ENCODE measurements around the gene RALB. TPM values are rescaled to one million over a fixed set of nuclear protein-coding genes. Genes with fewer than 3 reads are reported as not detected.

The RALB gene
- total and polyA plus RNA-seq, 2 of the 4 experiments (the other 2 are of a cell fraction): 53.6 to 54.7 TPM

GRCh38 chr2:120332384-120332783 is 79.7 kb downstream of the RALB start:
- Histone ChIP-seq H4K20me1 (ENCODE audit: insufficient read depth, low read length) (no peaks in the 10 kb centered on the region), H4K5ac (ENCODE audit: low read depth, low read length) (no peak overlapping the region), H3K9me1 (ENCODE audit: insufficient read depth, low read length) (no peaks in the 10 kb centered on the region), H3K23ac (ENCODE audit: low read depth, low read length) (no peak overlapping the region), H3K27me3 (ENCODE audit: control insufficient read depth, insufficient read depth, low read length) (peaks cover 76% of the 10 kb centered on the region), H4K8ac (ENCODE audit: low read depth in 2 of 2, low read length in 2 of 2) (no peak overlapping the region), H3K9ac (ENCODE audit: low read depth, low read length) (no peak overlapping the region), H3K14ac (replicated peaks; ENCODE audit: low read depth, low read length) (no peak overlapping the region), H3K4me1 (ENCODE audit: control insufficient read depth, insufficient read depth, low read length) (peaks cover 1% of the 10 kb centered on the region; the same call in 1 of the 2 replicates), H2AK5ac (ENCODE audit: low read depth, low read length) (no peak overlapping the region), H2BK15ac (ENCODE audit: low read depth, low read length) (no peak overlapping the region), H3K18ac (ENCODE audit: low read depth, low read length) (no peak overlapping the region), H3K9me3 (ENCODE audit: control insufficient read depth, insufficient read depth, low read length) (peaks cover 2% of the 10 kb centered on the region; the same call in 1 of the 2 replicates), H3K4ac (ENCODE audit: low read depth, low read length) (no peak overlapping the region), H2BK120ac (ENCODE audit: low read depth, low read length) (no peak overlapping the region), H3K56ac (ENCODE audit: extremely low read depth, insufficient read depth, low read length) (no peak overlapping the region), H3K4me2 (ENCODE audit: low read depth, low read length) (no peak overlapping the region), H3K36me3 (ENCODE audit: control insufficient read depth, insufficient read depth, low read length) (no peaks in the 10 kb centered on the region), H4K91ac (ENCODE audit: insufficient read depth, low read depth, low read length) (no peak overlapping the region), H3K4me3 (ENCODE audit: insufficient read depth, low read depth, low read length) (no peak overlapping the region), H2AFZ (replicated peaks; ENCODE audit: low read length, poor library complexity) (no peak overlapping the region), H3K27ac (ENCODE audit: insufficient read depth, low read length) (no peak overlapping the region), H3K79me1 (ENCODE audit: low read depth in 1 of 2, low read length in 2 of 2) (no peaks in the 10 kb centered on the region), H2BK20ac (ENCODE audit: low read depth, low read length) (no peak overlapping the region), H2BK5ac (ENCODE audit: low read depth, low read length, poor library complexity, severe bottlenecking) (no peak overlapping the region), H2AK9ac (replicated peaks; ENCODE audit: low read depth, low read length, poor library complexity) (no peak overlapping the region)
- dilution Hi-C loops (cut with HindIII; ENCODE audit: low sequenced_read_pairs, unreplicated experiment) (no loop called here), in situ Hi-C loops (cut with MboI; ENCODE audit: low sequenced_read_pairs) (loop anchor here (25.0 kb wide), 1 partner anchor 480 kb away; no protein-coding TSS in a partner anchor), intact Hi-C loops (cut with micrococcal nuclease) (no loop called here)
- BruUV-seq (replicated peaks): no TSS peak
- ChIA-PET CTCF (interaction anchor here (1.0 kb wide), 1 partner anchor 11 kb away, joined by 5 read pairs; no protein-coding TSS in a partner anchor), POLR2A (ENCODE audit: unreplicated experiment) (interaction anchor here (0.7 kb wide), 1 partner anchor 352 kb away, joined by 3 read pairs; no protein-coding TSS in a partner anchor)
- 82% methylated on average over 2 of the region's 6 CpGs; no CpG with 5 or more reads in 1 of the 2 experiments for WGBS, 2 experiments (ENCODE audit: extremely low coverage in 2 of 2, insufficient read length in 1 of 2)
- no peak for TF ChIP-seq MXI1 (IDR thresholded peaks at IDR 0.05; ENCODE audit: borderline replicate concordance, low read depth, low read length)
- TF ChIP-seq SMC3 (IDR thresholded peaks at IDR 0.05; ENCODE audit: low read depth, low read length): no peak
- TF ChIP-seq CTCF (conservative IDR thresholded peaks at IDR 0.05; ENCODE audit: low read depth, low read length): no peak
- no peak for TF ChIP-seq POLR2A (IDR thresholded peaks at IDR 0.05; ENCODE audit: low read depth, low read length)
- TF ChIP-seq ELK1 (IDR thresholded peaks at IDR 0.05; ENCODE audit: borderline replicate concordance, low read depth, low read length): no peak
- ATAC-seq (ENCODE audit: low read depth) (no peak; the same call in 1 of the 2 replicates), DNase-seq (no peak)
